ENCODE results near the gene F5.

Gene F5

GRCh38 chr1:169473347-169473746 lies 112.9 kb downstream of the F5 start:
- TF ChIP-seq TCF12 (IDR thresholded peaks at IDR 0.05; ENCODE audit: low read depth) (no peak), MAX (IDR thresholded peaks at IDR 0.05) (no peak), CREB1 (IDR thresholded peaks at IDR 0.05; ENCODE audit: low read depth) (no peak), EP300 (IDR thresholded peaks at IDR 0.05; ENCODE audit: borderline replicate concordance) (no peak), USF1 (IDR thresholded peaks at IDR 0.05) (no peak), REST (IDR thresholded peaks at IDR 0.05; ENCODE audit: low read depth) (no peak), CEBPB (IDR thresholded peaks at IDR 0.05) (no peak), ZBTB7A (IDR thresholded peaks at IDR 0.05; ENCODE audit: low read depth) (no peak), EGR1 (IDR thresholded peaks at IDR 0.05) (no peak), NFIC (IDR thresholded peaks at IDR 0.05) (no peak), YY1 (IDR thresholded peaks at IDR 0.05; ENCODE audit: low read depth) (no peak), TAF1 (IDR thresholded peaks at IDR 0.05; ENCODE audit: low read depth) (no peak), RAD21 (IDR thresholded peaks at IDR 0.05; ENCODE audit: low read depth) (no peak), FOXM1 (IDR thresholded peaks at IDR 0.05; ENCODE audit: borderline replicate concordance, low read depth) (no peak), TEAD4 (IDR thresholded peaks at IDR 0.05) (no peak)

GRCh38 chr1:169472738-169473137 lies 113.5 kb downstream of the F5 start:
- no peak for TF ChIP-seq FOXM1 (IDR thresholded peaks at IDR 0.05; ENCODE audit: borderline replicate concordance, low read depth)
- no peak for TF ChIP-seq TAF1 (IDR thresholded peaks at IDR 0.05; ENCODE audit: low read depth)
- no peak for TF ChIP-seq RAD21 (IDR thresholded peaks at IDR 0.05; ENCODE audit: low read depth)
- no peak for TF ChIP-seq REST (IDR thresholded peaks at IDR 0.05; ENCODE audit: low read depth)
- TF ChIP-seq EP300 (IDR thresholded peaks at IDR 0.05; ENCODE audit: borderline replicate concordance), result no peak
- no peak for TF ChIP-seq MAX (IDR thresholded peaks at IDR 0.05)
- no peak for TF ChIP-seq EGR1 (IDR thresholded peaks at IDR 0.05)
- TF ChIP-seq TCF12 (IDR thresholded peaks at IDR 0.05; ENCODE audit: low read depth), result no peak
- no peak for TF ChIP-seq YY1 (IDR thresholded peaks at IDR 0.05; ENCODE audit: low read depth)

- TF ChIP-seq NFIC (IDR thresholded peaks at IDR 0.05) (no peak), YY1 (IDR thresholded peaks at IDR 0.05; ENCODE audit: low read depth) (no peak), TCF12 (IDR thresholded peaks at IDR 0.05; ENCODE audit: low read depth) (no peak), EGR1 (IDR thresholded peaks at IDR 0.05) (no peak), CEBPB (IDR thresholded peaks at IDR 0.05) (no peak), FOXM1 (IDR thresholded peaks at IDR 0.05; ENCODE audit: borderline replicate concordance, low read depth) (no peak), CREB1 (IDR thresholded peaks at IDR 0.05; ENCODE audit: low read depth) (no peak), REST (IDR thresholded peaks at IDR 0.05; ENCODE audit: low read depth) (no peak), ZBTB7A (IDR thresholded peaks at IDR 0.05; ENCODE audit: low read depth) (no peak), MAX (IDR thresholded peaks at IDR 0.05) (no peak), EP300 (IDR thresholded peaks at IDR 0.05; ENCODE audit: borderline replicate concordance) (no peak), RAD21 (IDR thresholded peaks at IDR 0.05; ENCODE audit: low read depth) (no peak), TAF1 (IDR thresholded peaks at IDR 0.05; ENCODE audit: low read depth) (no peak), TEAD4 (IDR thresholded peaks at IDR 0.05) (no peak), USF1 (IDR thresholded peaks at IDR 0.05) (no peak)
Observed at GRCh38 chr1:169468982-169469381, 117.3 kb downstream of the F5 start.

All from Ishikawa (cell line).